NOMO-1 treated with dmso at 0.1 percent for 144 hours (cell line): Measurements from ENCODE around the gene DNAH3.
"Not testable (repeated sequence)": the region's sequence is repeated elsewhere in the genome, so short reads cannot be mapped to it uniquely, and the experiment has no call there.

Source experiments
- DNase-seq: peaks from one replicate; lab custom pipeline; 2025; ENCODE audit not compliant: unreplicated experiment; lab: John Stamatoyannopoulos, UW

DNAH3 gene

DNA sequence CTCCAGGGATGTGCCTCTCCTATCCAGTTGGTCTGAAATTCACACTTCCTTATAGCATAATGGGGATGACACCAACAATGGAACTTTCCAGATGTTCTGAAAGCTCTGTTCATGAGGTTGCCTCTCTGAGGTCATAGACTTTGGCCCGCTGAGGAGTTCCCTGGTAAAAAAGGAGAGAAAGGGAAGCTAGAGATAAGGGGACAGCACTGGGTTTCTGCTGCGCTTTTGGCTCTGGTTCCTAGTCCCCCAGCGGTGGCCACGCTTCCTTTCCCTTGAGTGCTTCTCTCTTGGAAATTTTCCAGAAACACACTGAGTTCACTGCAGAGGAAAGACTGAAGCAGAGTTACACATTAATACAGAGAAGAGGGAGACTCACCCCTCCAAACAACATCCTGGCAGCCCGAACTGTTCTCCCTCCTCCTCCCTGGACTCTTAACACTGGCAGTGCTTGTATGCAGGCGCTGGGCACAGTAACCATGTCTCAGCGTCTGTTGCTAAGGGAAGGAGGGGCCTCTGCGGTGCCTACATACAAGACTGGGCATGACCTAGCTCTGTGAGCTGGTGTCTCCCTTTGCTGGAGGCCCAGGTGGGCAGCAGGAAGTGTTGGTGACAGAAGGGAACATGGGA, at the start of gene DNAH3:
TSS of gene DNAH3 (minus strand) at position 472 of the 627 bp plus-strand sequence. CDS start 527 bp downstream, outside the sequence.
- no peak for DNase-seq

GRCh38 chr16:21199607-21200218, 49.1 kb upstream of the DNAH3 start:
- no peak for DNase-seq

- no peak for DNase-seq
These were observed 47.0 kb upstream of the DNAH3 start for GRCh38 chr16:21197621-21198020.

DNA sequence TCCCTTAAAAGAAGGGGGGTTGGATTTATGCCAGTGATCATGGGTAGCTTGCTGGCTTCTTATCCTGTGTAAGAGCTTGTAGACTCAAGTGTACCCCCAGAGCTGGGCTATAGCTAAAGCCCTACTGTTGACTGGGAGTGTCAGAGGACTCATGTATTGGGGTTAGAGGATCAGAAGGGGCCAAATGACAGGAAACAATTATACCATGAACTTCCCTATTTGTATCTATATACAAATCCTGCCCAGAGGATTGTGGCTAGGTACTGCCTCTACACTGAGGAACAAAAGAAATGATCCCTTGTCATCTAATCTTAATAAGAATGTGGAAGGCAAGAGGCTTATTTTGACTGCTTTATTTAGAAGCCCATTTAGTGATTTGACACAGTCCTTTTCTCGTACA, 46.5 kb upstream of the DNAH3 start:
- DNase-seq, result peak; percentile 54

DNA sequence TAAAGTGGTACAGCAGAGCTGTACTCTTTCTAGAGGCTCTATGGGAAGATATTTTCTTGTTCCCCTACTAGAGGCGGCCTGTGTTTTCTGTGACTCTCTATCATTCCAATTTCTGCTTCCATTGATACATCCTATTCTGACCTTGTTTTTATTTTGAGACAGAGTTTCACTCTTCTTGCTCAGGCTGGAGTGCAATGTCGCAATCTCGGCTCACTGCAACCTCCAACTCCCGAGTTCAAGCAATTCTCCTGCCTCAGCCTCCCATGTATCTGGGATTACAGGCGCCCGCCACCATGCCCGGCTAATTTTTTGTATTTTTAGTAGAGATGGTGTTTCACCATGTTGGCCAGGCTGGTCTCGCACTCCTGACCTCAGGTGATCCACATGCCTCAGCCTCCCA, 44.7 kb upstream of the DNAH3 start:
- DNase-seq, result not testable (repeated sequence)

DNA sequence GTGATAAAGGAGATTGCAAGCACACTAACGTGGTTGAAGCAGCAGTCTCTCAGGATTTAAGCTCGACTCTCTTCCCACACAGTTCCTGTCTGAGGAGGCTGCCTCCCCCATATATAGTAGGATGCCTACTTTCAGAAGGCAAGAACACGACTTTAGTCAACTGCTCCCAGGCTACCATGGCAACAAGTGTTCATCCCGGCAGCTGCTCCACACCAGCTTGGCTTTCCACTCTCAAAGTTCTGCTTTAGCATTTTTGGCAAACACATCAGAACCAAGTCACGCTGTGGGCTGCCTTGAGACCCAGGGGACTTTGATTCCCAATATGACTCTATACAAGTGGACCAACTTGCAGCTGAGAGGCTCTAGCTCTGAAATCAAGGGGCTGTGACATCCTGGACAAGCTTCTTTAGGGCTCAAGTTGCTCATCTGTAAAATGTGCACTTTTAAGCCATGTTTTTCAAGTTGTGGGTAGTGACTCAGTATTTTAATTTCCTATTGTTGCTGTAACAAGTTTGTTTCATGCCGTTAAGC, 44.2 kb upstream of the DNAH3 start:
- DNase-seq, result no peak

- no peak for DNase-seq
These were observed 42.3 kb upstream of the DNAH3 start for GRCh38 chr16:21192991-21193390.

DNA sequence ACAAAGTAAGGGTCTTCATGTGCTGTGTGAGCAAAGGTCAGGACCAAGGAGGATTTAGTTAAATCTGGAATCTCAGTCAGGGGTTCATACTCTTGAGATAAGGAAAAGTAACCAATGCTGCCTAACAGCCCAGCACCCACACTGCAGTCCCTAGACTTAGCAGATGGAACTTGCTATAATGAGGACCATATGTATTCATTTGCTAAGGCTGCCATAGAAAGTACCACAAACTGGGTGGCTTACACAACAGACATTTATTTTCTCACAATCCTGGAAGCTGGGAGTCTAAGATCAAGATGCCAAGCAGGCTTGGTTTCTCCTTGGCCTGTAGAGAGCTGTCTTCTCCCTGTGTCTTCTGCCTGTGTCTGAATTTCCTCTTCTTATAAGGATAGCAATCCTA, 40.0 kb upstream of the DNAH3 start:
- no peak for DNase-seq

DNA sequence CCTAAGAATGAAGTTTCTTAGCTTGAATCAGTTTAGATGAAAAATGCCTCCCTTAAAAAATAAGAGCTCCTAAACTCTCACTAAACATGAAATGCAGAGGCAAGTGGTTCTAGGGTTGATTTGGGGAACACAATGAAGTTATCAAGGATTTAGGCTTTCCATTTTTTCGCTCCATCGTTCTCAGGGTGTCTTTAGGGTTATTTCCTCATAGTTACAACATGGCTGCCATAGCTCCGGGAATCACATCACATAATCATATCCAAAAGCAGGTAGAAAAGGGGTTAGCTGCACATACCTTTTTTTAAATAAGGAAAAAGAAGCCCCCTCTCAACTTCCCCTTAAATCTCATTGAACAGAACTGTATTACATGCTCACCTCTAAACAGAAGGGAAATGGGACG, 39.4 kb upstream of the DNAH3 start:
- no peak for DNase-seq

DNA sequence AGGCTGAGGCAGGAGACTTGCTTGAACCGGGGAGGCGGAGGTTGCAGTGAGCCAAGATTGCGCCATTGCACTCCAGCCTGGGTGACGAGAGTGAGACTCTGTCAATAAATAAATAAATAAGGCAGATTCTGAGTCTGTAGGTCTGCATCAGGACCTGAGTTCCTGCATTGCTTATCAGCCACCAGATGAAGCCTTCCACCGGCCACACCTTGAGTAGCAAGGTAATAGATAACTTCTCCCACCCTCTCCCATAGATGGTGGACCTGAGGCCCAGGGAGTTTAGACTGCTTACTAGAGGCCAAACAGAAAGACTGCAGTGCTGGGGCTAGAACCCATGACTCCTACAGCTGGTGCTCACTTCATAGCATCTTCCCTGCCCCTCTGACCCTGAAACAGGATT, 38.7 kb upstream of the DNAH3 start:
- DNase-seq, result no peak

- no peak for DNase-seq
These were observed 35.7 kb upstream of the DNAH3 start for GRCh38 chr16:21186326-21186691.

GRCh38 chr16:21185659-21186325, 35.1 kb upstream of the DNAH3 start:
- DNase-seq, result no peak

- no peak for DNase-seq
These were observed 34.2 kb upstream of the DNAH3 start for GRCh38 chr16:21184834-21185233.

- DNase-seq, result no peak
These were observed 33.3 kb upstream of the DNAH3 start for GRCh38 chr16:21183995-21184394.

DNA sequence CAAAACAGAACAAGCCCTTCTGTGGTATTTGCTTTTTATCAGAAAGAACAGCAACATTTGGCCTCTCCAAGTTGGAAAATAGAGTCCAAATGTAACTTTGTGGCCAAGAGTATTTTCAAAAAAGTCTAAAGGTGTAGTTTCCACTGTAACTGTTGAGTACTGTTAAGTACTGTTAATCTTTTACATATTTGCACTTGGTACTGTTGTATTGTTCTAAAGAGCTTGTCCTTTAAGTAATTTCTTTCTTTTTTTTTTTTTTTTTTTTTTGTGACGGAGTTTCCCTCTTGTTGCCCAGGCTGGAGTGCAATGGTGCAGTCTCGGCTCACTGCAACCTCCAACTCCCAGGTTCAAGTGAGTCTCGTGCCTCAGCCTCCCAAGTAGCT, 29.3 kb upstream of the DNAH3 start:
- no peak for DNase-seq

DNA sequence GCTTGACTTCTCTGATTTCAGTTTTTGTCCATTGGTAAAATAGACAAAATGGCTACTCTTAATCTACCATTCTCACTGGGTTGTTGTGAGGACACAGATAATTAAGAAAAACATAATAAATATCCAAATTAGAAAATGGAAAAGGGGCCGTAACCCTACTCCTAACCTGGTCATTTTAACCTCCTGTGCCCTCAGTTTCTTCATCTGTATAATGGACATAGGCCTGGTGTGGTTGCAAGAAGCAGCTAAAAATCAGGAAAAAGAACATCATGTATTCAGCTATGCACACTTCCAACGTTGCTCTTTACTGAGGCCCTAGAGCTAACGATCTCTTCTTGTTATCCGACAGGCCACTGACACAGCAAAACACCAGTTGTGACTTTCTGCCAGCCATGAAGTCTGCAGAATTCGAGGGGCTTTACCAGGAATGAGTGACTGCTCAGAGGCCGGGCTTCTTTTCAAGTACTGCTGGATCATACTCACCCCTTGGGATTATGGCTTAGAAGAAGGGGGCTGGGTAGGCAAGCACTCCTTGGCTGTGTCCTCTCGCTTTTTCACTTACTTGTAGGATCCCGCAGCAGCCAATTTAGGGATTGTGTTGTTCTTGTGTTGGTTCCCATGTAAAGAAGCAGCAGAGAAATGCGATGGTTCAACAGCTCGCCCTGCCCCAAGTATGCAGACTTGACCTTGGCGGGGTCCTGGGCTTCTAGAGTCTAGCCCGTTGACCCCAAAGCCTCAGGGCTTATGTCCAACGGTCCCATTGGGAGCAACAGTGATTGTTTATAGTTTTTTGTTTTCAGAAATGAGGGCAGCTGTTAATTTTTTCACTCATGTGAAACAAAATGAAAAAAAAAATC, 28.7 kb upstream of the DNAH3 start:
- DNase-seq, result no peak

DNA sequence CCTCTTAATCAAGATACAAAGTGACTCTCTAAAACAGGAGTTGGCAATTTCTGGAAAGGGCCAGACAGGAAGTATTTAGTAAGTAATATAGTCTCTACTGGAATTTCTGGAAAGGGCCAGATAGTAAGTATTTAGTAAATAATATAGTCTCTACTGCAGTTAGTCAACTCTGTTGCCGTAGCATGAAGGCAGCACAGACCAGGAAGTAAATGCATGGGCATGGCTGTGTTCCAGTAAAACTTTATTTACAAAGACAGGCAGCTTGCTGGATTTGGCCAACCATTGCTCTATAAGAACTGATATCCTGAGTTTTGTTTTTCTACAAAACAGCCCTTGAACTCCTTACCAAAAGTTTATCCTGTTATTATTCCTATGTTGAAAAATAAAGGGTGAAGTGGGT, 24.8 kb upstream of the DNAH3 start:
- DNase-seq, result no peak

GRCh38 chr16:21172650-21173049, 22.0 kb upstream of the DNAH3 start:
- no peak for DNase-seq

- DNase-seq, result not testable (repeated sequence)
These were observed 19.5 kb upstream of the DNAH3 start for GRCh38 chr16:21170116-21170515.

GRCh38 chr16:21169249-21169981, 18.8 kb upstream of the DNAH3 start:
- DNase-seq, result no peak
